GM19452 (cell line): ENCODE results near the gene UST.
"Not testable (repeated sequence)": the region's sequence is repeated elsewhere in the genome, so short reads cannot be mapped to it uniquely, and the experiment has no call there.

Experiments used
- ATAC-seq: cut with Tn5 transposase; IDR thresholded peaks from one replicate; pipeline ENCODE4 v1.9.1; 2021; ENCODE audit not compliant: unreplicated experiment

Gene UST

DNA sequence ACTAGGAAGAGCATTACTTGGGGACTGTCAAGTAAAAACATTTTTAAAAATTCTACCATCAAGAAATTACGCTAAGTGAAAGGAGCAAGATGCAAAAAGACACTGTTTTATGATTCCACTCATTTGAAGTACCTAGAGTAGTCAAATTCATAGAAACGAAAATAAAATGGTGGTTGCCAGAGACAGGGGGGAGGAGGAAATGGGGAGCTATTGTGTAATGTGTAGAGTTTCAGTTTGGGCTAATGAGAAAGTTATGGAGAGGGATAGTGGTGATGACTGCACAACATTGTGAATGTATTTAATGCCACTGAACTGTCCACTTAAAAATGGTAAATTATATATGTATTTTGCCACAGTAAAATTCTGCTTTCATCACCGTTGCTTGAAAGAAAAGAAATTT is 83.8 kb downstream of the UST start:
- ATAC-seq = no peak

DNA sequence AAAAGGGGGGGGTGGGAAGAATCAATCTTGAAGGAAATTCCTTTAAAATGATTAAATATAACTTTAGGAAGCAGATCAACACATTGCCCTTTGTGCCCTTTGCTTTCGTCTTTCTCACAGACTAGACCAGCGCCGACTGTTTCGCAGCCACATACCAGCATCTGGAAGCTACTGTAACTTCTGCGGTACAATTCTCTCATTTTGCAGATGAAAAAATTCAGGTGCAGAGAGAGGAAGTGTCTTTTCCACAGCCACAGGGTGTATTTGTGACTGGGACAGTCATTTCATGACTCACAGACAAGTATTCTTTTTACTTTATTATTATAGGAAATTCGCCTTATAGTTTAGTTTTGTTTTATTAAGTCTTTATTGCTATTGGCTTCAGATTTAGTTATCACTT is 84.2 kb downstream of the UST start:
- ATAC-seq = no peak

DNA sequence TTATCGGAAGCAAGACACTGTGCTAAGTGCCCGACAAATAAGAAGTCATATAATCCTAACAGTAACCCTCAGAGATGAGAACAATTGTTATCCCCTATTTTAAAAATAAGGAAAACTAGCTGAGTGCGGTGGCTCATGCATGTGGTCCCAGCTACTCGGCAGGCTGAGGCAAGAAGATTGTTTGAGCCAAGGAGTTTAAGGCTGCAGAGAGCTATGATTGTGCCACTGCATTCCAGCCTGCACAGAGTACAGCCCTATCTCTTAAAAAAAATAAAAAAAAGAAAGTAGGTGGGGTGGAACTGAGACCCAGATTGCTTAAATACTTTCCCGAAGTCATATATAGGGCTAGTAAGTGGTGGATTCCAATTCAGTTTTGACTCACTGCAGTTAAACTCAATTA is 84.7 kb downstream of the UST start:
- no peak for ATAC-seq

DNA sequence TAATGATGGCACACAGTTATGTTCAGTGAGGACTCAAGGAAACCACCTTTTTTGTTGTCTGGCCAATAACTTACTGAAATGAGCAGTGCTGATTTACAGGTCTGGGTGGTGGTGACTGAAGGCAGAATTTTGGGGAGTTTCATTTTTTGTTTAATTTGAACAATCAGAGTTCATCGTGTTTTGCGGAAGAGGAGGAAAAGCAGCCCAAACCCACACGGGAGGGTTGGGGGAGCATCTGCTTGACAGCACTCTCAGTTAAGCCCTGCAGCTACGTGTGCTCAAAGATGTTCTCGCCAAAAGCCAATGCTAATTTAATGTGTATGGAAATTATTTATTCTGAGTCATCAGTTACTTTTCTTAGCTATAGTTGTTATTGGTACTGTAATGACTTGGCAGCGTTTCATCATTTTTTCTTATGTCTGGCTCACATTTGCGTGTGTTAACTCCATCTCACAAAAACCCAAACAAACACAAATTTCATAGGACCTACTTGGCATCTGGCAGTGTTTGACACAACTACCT is 89.2 kb downstream of the UST start:
- ATAC-seq = no peak

DNA sequence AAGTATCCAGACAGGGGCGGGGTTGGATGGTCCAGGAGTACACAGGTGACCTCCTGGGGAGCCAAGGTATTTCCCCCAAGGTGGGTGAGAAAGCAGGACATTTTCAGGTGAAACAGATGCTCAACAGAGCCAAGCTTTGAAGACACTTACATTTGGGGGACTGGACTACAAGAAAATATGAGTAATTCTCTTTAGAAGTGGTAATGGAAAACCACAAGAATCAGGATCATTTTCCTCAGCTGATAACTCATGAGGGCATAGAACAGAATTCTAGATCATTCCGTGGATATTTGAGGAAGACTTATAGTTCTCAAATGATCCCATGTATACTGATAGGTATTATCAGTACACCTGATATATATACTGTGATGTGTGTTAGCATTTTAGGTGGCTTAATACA is 89.9 kb downstream of the UST start:
- no peak for ATAC-seq

DNA sequence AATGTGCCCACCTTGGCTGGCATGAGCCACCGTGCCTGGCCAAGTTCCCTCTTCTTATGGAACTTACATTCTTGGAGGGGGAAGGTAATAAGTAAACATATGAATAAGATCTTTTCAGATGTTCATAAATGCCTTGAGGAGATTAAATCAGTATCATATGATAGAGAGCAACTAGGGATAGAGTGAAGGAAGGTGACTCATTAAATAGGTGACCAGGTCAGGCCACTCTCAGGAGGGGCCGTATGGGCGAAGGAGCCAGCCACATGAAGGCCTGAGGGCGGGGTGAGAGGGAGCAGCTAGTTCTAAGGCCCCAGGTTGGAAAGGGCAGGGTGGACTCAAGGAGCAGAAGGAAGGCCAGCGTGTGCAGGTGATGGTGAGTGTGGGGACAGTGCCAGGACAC is 91.1 kb downstream of the UST start:
- no peak for ATAC-seq

DNA sequence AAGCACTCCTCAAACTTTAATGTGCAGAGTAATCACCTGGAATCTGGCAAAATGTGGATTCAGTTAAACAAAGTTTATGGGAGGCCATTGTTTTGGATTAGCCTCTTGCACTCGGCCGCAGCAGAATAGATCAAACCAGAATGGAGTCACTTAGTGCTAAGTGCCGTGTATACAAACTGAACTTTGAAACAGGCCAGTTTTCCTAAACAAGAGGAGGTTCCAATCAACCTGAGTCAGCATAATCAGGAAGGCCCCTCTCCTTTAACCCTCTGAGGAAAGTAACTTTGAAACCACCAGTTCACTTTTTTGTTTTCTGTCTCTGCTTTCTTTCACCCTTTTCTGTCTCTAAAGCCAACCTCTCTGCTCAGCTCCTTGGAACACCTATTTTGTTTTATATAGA is 92.2 kb downstream of the UST start:
- ATAC-seq = no peak

DNA sequence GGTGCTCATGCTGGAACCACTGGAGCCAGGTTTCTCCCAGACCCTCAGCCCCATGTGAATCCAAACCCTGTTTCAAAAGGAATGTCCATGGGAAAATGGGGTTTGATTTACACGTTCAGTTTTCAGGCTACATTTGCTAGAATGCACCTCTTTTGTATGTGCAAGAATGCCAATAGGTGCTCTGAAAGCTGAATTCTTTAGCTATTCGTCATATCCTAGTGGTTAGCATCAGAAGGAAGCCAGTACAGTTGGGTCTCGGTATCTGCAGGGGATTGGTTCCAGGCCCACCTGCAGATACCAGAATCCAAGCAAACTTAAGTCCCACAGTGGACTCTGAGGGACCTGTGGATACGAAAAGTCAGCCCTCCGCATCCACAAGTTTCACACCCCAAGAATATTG is 93.4 kb downstream of the UST start:
- ATAC-seq = no peak

DNA sequence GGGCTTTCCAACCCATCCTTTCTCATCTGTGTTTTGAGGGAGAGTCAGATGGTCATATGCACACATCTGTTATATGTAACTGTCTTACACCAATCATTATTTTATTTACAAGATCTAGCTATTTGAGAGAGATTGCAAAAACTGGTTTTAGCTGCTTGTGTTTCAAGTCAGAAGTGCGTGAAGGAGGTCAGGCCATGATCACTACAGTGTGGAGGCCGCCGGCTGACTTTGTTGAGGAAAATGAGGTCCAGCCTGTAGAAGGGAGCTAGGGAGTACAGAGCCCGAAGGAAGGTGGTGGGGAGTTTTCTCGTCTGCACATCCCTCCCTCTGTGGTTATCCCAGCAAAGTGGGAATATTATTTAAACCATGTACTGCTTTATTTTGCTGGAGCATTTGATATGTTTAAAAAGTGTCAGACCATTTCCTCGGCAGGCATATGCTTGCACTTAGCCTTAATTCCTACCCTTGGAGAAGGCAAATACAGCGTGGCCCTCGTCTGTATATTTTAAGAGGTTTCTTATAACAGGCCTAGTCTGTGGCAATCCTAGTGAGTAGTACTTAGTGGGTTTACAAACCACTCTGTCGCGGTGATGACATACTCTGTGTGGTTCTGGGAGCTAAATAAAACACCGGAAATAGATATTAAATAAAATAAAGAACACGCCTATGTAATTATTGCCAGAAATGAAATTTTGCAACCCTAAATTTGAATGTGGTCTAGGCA is 95.6 kb downstream of the UST start:
- no peak for ATAC-seq

DNA sequence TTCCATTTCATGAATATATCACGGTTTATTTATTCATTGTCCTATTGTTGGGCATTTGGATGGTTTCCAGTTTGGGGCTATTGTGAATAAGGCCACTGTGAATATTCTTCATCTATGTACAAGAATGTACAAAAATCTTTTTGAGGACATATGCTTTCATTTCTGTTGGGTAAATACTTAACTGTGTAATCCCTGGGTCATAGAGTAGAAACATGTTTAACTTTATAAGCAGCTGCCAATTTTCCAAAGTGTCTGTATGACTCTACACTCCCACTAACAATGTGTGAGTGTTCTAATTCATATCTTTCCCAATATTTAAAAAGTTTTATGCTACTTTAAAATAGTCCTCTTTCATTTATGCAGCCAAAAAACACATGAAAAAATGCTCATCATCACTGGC is 98.6 kb downstream of the UST start:
- ATAC-seq = no peak

DNA sequence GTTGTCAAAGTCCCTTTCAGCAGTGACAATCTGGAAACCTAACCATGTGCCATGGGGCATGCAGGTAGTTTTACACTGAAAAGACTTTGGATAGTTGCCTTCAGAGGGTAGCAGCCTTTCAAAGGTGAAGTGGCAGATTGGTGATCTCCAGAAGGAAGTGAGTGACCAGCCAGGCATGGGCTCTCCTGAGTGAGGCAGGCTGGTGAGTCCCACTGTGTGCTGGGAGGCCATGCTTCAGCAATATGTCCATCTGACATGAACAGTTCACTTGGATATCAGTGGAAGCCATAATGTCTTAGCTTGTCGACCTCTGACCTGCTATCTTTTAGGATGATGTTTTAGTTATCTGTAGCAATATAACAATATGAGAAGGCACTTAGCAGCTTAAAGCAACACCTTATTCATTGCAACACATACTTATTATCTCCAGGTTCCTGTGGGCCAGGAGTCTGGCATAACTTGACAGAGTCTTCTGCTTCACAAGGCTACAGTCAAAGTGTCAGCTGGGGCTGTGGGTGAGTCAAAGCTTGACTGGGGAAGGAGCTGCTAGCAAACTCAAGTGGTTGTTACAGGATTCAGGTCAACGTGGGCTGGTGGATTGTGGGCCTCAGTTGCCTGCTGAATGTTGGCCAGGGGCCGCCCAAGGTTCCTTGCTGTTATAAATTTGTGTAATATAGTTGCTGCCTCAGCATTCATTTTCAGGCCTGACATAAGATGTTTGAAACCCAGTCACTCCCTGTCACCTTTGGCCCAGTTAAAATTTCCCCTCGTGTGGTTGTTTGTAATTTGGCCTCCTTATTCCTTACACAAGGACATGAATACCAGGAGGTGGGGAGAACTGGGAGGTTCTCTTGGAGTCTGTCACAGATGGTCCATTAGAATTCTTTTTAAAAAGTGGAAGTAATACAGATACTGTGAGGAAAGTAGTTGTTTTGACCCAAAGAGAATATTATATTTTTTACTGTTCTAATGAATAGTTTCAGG is 100.2 kb downstream of the UST start:
- ATAC-seq = no peak

DNA sequence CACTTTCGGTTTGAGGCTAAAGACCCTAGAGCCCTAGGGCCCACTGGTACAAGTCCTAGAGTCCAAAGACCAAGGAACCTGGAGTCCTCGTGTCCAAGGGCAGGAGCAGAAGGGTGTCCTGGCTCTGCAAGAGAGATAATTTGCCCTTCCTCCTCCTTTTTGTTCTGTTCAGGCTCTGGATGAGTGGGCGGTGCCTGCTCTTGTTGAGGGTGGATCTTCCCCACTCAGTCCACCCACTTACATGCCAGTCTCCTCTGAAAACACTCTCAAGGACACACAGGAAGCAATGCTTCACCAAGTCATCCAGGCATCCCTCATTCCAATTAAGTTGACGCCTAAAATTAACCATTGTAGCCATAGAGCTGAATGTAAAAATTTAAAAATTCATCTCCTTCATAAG is 102.1 kb downstream of the UST start:
- ATAC-seq = no peak

DNA sequence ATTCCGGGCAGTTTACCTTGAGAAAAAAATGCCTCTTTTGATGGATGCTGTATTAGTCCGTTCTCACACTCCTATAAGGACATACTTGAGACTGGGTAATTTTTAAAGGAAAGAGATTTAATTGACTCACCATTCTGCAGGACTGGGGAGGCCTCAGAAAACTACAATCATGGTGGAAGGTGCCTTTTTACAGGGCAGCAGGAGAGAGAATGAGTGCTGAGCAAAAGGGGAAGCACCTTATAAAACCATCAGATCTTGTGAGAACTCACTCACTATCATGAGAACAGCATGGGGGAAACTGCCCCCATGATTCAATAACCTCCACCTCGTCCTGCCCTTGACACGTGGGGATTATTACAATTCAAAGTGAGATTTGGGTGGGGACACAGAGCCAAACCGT is 102.6 kb downstream of the UST start:
- ATAC-seq = not testable (repeated sequence)

DNA sequence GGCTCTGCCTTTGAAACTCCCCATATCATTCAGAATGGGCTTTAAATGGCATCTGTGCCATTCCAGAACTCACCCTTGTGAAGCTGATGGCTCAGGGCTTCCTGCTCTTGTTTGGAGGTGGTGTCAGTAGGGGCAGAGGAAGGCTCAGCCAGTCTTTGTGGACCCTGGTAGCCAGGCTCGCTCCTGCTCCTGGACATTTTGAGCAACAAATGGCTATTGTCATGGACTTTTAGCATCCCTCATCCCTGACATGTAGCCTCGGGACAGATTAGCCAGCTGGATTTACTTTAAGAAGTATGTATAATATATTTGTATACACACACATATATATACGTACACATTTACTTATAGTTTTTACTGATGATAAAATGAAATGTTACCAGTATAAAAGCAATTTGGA is 104.1 kb downstream of the UST start:
- no peak for ATAC-seq

DNA sequence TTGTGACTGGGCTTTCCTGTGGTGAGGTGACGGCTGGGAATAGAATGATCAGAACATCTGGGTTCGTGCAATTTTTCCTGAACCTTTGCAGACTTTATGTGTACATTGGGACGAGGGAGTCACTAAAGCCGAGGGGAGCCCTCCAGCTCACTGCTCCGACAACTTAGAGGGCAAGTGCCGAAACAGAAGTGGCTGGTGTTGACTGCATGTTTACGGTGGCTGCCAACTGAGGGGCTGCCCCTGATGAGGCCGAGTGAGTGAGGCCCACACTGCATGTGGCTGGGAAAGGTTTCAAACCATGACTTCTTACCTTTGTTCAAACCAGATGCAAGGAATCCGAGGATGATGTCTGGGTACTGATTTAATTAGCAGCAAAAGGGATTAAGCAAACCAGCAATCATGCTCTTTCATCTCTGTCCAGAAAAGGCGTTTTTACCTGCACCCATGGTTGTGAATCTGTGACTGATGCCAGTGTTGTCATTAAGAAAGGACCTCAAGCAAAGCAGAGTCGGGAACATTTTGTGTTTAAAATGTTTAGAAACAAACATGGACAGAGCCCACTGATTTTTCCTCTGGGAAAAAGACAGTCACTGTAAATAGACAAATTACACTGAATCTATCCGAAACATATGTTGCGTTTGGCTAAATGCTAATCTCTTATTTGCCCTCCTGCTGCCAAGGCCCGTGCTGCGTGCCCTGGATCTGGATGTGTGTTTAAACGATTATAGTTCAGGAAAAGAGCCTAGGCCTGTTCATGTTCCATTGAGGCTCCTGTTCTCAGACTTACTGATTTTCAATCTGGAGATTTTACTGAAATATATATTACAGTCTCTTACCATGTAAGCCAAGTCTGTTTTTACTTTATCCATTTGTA is 105.1 kb downstream of the UST start:
- ATAC-seq = no peak

DNA sequence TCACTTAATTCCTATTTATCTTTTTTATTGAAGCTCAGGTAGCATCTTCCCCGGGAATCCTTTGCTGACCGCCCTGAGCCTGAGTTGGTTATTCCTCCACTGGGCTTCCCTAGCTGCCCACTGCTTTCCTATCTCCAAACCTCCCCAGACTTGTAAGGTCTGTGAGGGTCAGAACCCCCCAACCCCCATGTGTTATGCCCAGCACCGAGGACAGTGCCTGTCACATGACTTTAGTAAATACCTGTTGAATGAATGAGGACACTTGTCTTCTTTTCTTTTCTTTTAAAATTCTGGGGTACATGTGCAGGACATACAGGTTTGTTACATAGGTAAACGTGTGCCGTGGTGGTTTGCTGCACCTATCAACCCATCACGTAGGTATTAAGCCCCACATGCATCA is 105.9 kb downstream of the UST start:
- no peak for ATAC-seq

DNA sequence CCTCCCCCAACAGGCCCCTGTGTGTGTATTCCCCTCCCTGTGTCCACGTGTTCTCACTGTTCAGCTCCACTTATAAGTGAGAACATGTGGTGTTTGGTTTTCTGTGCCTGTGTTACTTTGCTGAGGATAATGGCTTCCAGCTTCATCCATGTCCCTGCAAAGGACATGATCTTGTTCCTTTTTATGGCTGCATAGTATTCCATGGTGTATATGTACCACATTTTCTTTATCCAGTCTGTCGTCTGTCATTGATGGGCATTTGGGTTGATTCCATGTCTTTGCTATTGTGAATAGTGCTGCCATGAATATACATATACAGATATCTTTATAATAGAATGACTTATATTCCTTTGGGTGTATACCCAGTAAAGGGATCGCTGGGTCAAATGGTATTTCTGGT is 106.3 kb downstream of the UST start:
- ATAC-seq = not testable (repeated sequence)

DNA sequence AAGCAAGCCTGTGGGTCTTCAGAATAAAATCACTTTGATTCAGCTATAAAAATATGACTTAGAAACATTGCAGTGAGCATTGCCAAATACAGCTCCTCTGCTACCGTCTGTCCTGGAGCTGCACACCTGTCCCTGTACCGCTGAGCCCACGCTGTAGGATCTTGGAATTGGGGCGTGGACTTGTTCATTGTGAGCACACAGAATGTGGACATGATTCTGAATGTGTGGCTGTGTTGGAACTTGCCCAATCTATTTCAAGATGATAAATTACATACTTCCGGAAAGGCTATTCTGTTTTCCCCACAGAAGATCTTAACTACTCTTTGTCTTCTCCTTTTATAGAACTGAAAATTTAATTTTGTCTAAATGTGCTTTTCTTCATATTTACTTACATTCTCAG is 107.3 kb downstream of the UST start:
- no peak for ATAC-seq

DNA sequence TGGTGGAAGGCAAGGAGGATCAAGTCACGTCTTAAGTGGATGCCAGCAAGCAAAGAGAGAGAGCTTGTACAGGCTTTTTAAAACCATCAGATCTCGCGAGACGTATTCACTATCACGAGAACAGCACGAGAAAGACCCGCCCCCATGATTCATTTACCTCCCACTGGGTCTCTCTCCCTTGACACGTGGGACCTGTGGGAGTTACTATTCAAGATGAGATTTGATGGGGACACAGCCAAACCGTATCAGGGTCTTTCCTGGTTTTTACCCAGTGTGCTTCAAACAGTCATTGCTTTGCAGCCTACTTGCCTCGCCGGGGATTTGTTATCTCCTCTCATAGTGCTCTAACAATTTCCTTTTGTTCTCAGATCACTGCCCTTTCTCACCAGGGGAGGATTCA is 108.2 kb downstream of the UST start:
- no peak for ATAC-seq

DNA sequence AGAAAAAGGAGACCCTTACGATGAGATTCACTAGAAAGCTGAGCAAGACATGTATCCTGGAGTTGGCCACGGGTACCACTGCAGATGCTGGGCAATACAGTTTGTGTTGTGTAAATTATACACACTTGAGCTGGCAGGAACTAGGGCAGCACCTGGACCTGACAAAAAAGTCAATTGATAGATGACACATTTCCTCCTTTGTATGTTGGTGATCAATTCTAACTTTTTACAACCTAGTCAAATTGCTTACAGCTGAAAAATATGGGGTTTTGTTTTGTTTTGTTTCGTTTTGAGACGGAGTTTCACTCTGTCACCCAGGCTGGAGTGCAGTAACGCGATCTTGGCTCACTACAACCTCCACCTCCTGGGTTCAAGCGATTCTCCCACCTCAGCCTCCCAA is 108.9 kb downstream of the UST start:
- no peak for ATAC-seq

DNA sequence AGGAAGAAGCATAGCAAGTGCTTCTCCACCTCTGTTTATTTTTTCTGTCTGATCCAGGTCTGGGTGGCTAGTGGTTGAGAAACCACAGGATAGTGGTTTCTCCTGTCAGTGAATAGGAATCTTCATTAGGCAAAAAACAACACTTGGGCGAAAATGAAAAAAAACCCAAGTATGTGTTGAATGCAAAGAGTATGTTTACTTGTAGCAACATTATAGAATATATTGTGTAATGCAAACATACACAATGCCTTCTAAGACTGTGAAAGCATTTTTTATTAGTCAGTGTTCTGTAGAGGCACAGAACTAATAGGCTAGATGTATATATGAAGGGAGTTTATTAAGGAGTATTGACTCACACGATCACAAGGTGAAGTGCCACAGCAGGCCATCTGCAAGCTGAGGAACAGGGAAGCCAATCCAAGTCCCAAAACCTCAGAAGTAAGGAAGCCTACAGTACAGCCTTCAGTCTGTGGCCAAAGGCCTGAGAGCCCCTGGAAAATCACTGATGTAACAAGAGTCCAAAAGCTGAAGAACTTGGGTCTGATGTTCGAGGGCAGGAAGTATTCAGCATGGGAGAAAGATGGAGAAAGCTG is 111.1 kb downstream of the UST start:
- ATAC-seq = no peak
